PC-3 (cell line): ENCODE measurements around the gene CPLX1.

Source experiments
- CTCF ChIP-seq: fragments of 300-600 bp; sonication (generic); conservative IDR thresholded peaks from 2 replicates; pipeline ENCODE4 v1.5.1; 2017; ENCODE audit warnings: antibody characterized with exemption, low read depth, mild to moderate bottlenecking, low read length
- EZH2 ChIP-seq: fragments of 300-600 bp; sonication (generic); IDR thresholded peaks from one replicate; pipeline ENCODE4 v1.6.1; 2017; ENCODE audit warnings: antibody characterized with exemption, mild to moderate bottlenecking, low read length; ENCODE audit not compliant: unreplicated experiment
- EZH2phosphoT487 ChIP-seq: fragments of 300-600 bp; sonication (generic); IDR thresholded peaks from 2 replicates; pipeline ENCODE4 v1.6.1; 2018; ENCODE audit warnings: mild to moderate bottlenecking, antibody characterized with exemption, low read length, borderline replicate concordance

- no peak for TF ChIP-seq CTCF
- no peak for TF ChIP-seq EZH2
- TF ChIP-seq EZH2phosphoT487 = no peak
Observed at GRCh38 chr4:807792-808191, 18.1 kb downstream of the CPLX1 start.
